ENCODE data around the gene EYS. TPM values are rescaled to one million over a fixed set of nuclear protein-coding genes. Genes with fewer than 3 reads are reported as not detected.

Gene EYS
- total RNA-seq, 1 donor from 2014 or later: not detected

- no peak overlapping the region for H3K27ac Mint-ChIP-seq (ENCODE audit: unreplicated experiment)
- no peak for DNase-seq (ENCODE audit: extremely low spot score, unreplicated experiment)
These were observed 536.8 kb downstream of the EYS start for GRCh38 chr6:65170273-65170672.

GRCh38 chr6:65161661-65162060, 545.4 kb downstream of the EYS start:
- H3K36me3 Mint-ChIP-seq (ENCODE audit: unreplicated experiment): no peaks in the 10 kb centered on the region
- H3K4me1 Mint-ChIP-seq (ENCODE audit: unreplicated experiment): no peaks in the 10 kb centered on the region
- H3K27me3 Mint-ChIP-seq (ENCODE audit: unreplicated experiment): no peaks in the 10 kb centered on the region
- TF ChIP-seq CTCF (IDR thresholded peaks at IDR 0.05): no peak
- H3K9me3 Mint-ChIP-seq (ENCODE audit: unreplicated experiment): no peaks in the 10 kb centered on the region
- no peak overlapping the region for H3K4me3 Mint-ChIP-seq (ENCODE audit: unreplicated experiment)
- H3K27ac Mint-ChIP-seq (ENCODE audit: unreplicated experiment): no peak overlapping the region
- DNase-seq (ENCODE audit: extremely low spot score, unreplicated experiment): no peak

More at GRCh38 chr6:65170273-65170672, 536.8 kb downstream of the EYS start:
- no peak for TF ChIP-seq CTCF (IDR thresholded peaks at IDR 0.05)
- H3K4me1 Mint-ChIP-seq (ENCODE audit: unreplicated experiment): no peaks in the 10 kb centered on the region
- H3K27me3 Mint-ChIP-seq (ENCODE audit: unreplicated experiment): no peaks in the 10 kb centered on the region
- H3K36me3 Mint-ChIP-seq (ENCODE audit: unreplicated experiment): no peaks in the 10 kb centered on the region
- H3K9me3 Mint-ChIP-seq (ENCODE audit: unreplicated experiment): no peaks in the 10 kb centered on the region
- no peak overlapping the region for H3K4me3 Mint-ChIP-seq (ENCODE audit: unreplicated experiment)

DNA sequence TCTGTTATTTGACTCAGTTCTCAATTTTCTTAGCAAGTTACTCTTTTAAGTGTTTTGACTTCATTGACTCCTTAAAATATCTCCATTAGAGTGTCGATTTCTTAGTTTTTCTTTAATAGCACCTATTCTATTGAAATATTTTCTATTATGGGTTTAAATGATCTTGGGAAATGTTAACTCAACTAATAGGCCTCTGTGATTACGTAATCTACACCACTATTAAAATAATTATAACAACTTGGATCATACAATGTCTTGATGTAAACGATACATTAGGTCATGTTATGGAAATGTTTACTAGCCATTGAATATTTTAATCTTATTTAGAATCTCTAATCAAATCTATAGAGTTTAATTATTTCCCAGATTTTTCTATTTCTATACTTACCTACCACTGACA, 550.0 kb downstream of the EYS start:
- no peak for TF ChIP-seq CTCF (IDR thresholded peaks at IDR 0.05)
- DNase-seq (ENCODE audit: extremely low spot score, unreplicated experiment): no peak
- Mint-ChIP-seq H3K4me3 (ENCODE audit: unreplicated experiment) (no peak overlapping the region), H3K27ac (ENCODE audit: unreplicated experiment) (no peak overlapping the region), H3K9me3 (ENCODE audit: unreplicated experiment) (no peaks in the 10 kb centered on the region), H3K4me1 (ENCODE audit: unreplicated experiment) (no peaks in the 10 kb centered on the region), H3K36me3 (ENCODE audit: unreplicated experiment) (no peaks in the 10 kb centered on the region), H3K27me3 (ENCODE audit: unreplicated experiment) (no peaks in the 10 kb centered on the region)

- no peak overlapping the region for H3K27ac Mint-ChIP-seq (ENCODE audit: unreplicated experiment)
- DNase-seq (ENCODE audit: extremely low spot score, unreplicated experiment): no peak
- no peak for TF ChIP-seq CTCF (IDR thresholded peaks at IDR 0.05)
- no peaks in the 10 kb centered on the region for H3K27me3 Mint-ChIP-seq (ENCODE audit: unreplicated experiment)
- H3K36me3 Mint-ChIP-seq (ENCODE audit: unreplicated experiment): no peaks in the 10 kb centered on the region
- H3K9me3 Mint-ChIP-seq (ENCODE audit: unreplicated experiment): no peaks in the 10 kb centered on the region
- no peaks in the 10 kb centered on the region for H3K4me1 Mint-ChIP-seq (ENCODE audit: unreplicated experiment)
- no peak overlapping the region for H3K4me3 Mint-ChIP-seq (ENCODE audit: unreplicated experiment)
These were observed 551.9 kb downstream of the EYS start for GRCh38 chr6:65155083-65155482.

DNA sequence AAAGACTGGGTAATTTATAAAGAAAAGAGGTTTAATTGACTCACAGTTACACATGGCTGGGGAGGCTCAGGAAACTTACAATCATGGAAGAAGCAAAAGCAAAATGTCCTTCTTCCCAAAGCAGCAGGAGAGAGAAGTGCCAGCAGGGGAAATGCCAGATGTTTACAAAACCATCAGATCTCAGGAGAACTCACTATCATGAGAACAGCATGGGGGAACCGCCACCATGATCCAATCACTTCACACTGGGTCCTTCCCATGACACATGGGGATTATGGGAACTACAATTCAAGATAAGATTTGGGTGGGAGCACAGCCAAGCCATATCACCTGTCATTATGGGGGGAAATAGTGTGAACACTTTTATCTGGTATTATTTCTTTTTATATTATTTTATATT, 557.2 kb downstream of the EYS start:
- no peak overlapping the region for H3K27ac Mint-ChIP-seq (ENCODE audit: unreplicated experiment)
- no peak for DNase-seq (ENCODE audit: extremely low spot score, unreplicated experiment)
- no peak for TF ChIP-seq CTCF (IDR thresholded peaks at IDR 0.05)
- no peaks in the 10 kb centered on the region for H3K27me3 Mint-ChIP-seq (ENCODE audit: unreplicated experiment)
- H3K9me3 Mint-ChIP-seq (ENCODE audit: unreplicated experiment): no peaks in the 10 kb centered on the region
- no peaks in the 10 kb centered on the region for H3K4me1 Mint-ChIP-seq (ENCODE audit: unreplicated experiment)
- no peaks in the 10 kb centered on the region for H3K36me3 Mint-ChIP-seq (ENCODE audit: unreplicated experiment)
- H3K4me3 Mint-ChIP-seq (ENCODE audit: unreplicated experiment): no peak overlapping the region
